ENCODE data around the gene PIK3AP1. TPM values are rescaled to one million over a fixed set of nuclear protein-coding genes. Genes with fewer than 3 reads are reported as not detected.

The PIK3AP1 gene
- total and polyA plus RNA-seq, 10 of the 15 experiments (the other 5 are each of a cell fraction or from before 2014, with no cell fraction given) = 26.2 to 306 (median 119) TPM

GRCh38 chr10:96684826-96685225 lies 35.5 kb downstream of the PIK3AP1 start:
- Histone ChIP-seq H3K27ac (ENCODE audit: control insufficient read depth, insufficient read depth) (no peak overlapping the region), H2AFZ (ENCODE audit: control insufficient read depth, low read depth, low read length) (no peak overlapping the region), H3K79me2 (ENCODE audit: control insufficient read depth, insufficient read depth, low read length) (peaks cover 83% of the 10 kb centered on the region), H3K4me3 (no peak overlapping the region), H3K36me3 (ENCODE audit: control insufficient read depth in 2 of 2, insufficient read depth in 2 of 2, low read length in 1 of 2) (peaks cover 7 to 40% of the 10 kb centered on the region in 2 experiments; a peak in 3 of 4 replicates), H4K20me1 (ENCODE audit: control insufficient read depth, insufficient read depth) (peaks cover 6% of the 10 kb centered on the region), H3K9me3 (replicated peaks; ENCODE audit: control insufficient read depth, insufficient read depth, low read length) (peaks cover 3% of the 10 kb centered on the region; the same call in 2 of the 3 replicates), H3K4me1 (ENCODE audit: control insufficient read depth, insufficient read depth, low read length) (peaks cover 23% of the 10 kb centered on the region), H3K4me2 (ENCODE audit: control insufficient read depth, insufficient read depth) (no peak overlapping the region), H3K9ac (ENCODE audit: control insufficient read depth, insufficient read depth, low read length) (no peak overlapping the region), H3K27me3 (replicated peaks in 1 of 2; ENCODE audit: control insufficient read depth in 2 of 2, insufficient read depth in 2 of 2, low read length in 1 of 2) (no peaks in the 10 kb centered on the region)
- intact Hi-C loops (cut with micrococcal nuclease; ENCODE audit: unreplicated experiment) = no loop called here
- ChIA-PET RAD21 (ENCODE audit: unreplicated experiment) (no interaction called here), CTCF (interaction anchor here (1.3 to 1.9 kb wide), 2 partner anchors 10 to 41 kb away, joined by 4 read pairs; no protein-coding TSS in a partner anchor), SMC1A (ENCODE audit: uncharacterized antibody, unreplicated experiment) (interaction anchor here (1.3 to 2.7 kb wide), 4 partner anchors 10 to 33 kb away, joined by 3 to 14 read pairs (median 3); no protein-coding TSS in a partner anchor), POLR2A (interaction anchor here (0.6 to 1.4 kb wide), 3 partner anchors 9 to 35 kb away, joined by 3 to 5 read pairs (median 4); no protein-coding TSS in a partner anchor)
- TF ChIP-seq BCL11A (IDR thresholded peaks at IDR 0.05; ENCODE audit: low read depth, low read length) (no peak), ZNF622 (IDR thresholded peaks at IDR 0.05) (no peak), BMI1 (IDR thresholded peaks at IDR 0.05; ENCODE audit: borderline replicate concordance) (no peak), IRF4 (IDR thresholded peaks at IDR 0.05; ENCODE audit: low read depth, low read length) (no peak), ZNF384 (IDR thresholded peaks at IDR 0.05; ENCODE audit: borderline replicate concordance, low read depth, low read length) (no peak), YY1 (IDR thresholded peaks at IDR 0.05; ENCODE audit: low read depth, low read length) (no peak), RUNX3 (IDR thresholded peaks at IDR 0.05; ENCODE audit: low read length) (no peak)
- ATAC-seq (no peak), FAIRE-seq (no peak), DNase-seq (ENCODE audit: low read depth, low spot score) (no peak)
- BruUV-seq (replicated peaks) = no TSS peak
- in situ Hi-C loops (cut with MboI) = no loop called here
- 84% methylated on average over 4 of the region's 4 CpGs for WGBS (ENCODE audit: insufficient coverage, insufficient replicate concordance, low lambda C conversion rate, missing lambda C conversion rate)

GRCh38 chr10:96683710-96684109 lies 36.6 kb downstream of the PIK3AP1 start:
- H3K27me3 ChIP-seq (replicated peaks in 1 of 2; ENCODE audit: control insufficient read depth in 2 of 2, insufficient read depth in 2 of 2, low read length in 1 of 2) = no peaks in the 10 kb centered on the region
- CTCF ChIA-PET = interaction anchor here (1.3 to 1.8 kb wide), 2 partner anchors 11 to 43 kb away, joined by 4 read pairs; no protein-coding TSS in a partner anchor
- peaks cover 7 to 38% of the 10 kb centered on the region in 2 experiments; a peak in 3 of 4 replicates for H3K36me3 ChIP-seq (ENCODE audit: control insufficient read depth in 2 of 2, insufficient read depth in 2 of 2, low read length in 1 of 2)
- peaks cover 33% of the 10 kb centered on the region for H3K4me1 ChIP-seq (ENCODE audit: control insufficient read depth, insufficient read depth, low read length)
- H3K27ac ChIP-seq (ENCODE audit: control insufficient read depth, insufficient read depth) = no peak overlapping the region
- intact Hi-C loops (cut with micrococcal nuclease; ENCODE audit: unreplicated experiment) = no loop called here
- no peak overlapping the region for H2AFZ ChIP-seq (ENCODE audit: control insufficient read depth, low read depth, low read length)
- DNase-seq (ENCODE audit: low read depth, low spot score) = no peak
- SMC1A ChIA-PET (ENCODE audit: uncharacterized antibody, unreplicated experiment) = interaction anchor here (1.5 to 3.6 kb wide), 3 partner anchors 9 to 32 kb away, joined by 3 to 23 read pairs (median 5); no protein-coding TSS in a partner anchor
- in situ Hi-C loops (cut with MboI) = no loop called here
- RAD21 ChIA-PET (ENCODE audit: unreplicated experiment) = no interaction called here
- no TSS peak for BruUV-seq (replicated peaks)
- no peak overlapping the region for H3K4me2 ChIP-seq (ENCODE audit: control insufficient read depth, insufficient read depth)
- POLR2A ChIA-PET = interaction anchor here (0.6 to 1.4 kb wide), 2 partner anchors 34 to 349 kb away, joined by 5 read pairs; no protein-coding TSS in a partner anchor
- H3K9me3 ChIP-seq (replicated peaks; ENCODE audit: control insufficient read depth, insufficient read depth, low read length) = peaks cover 3% of the 10 kb centered on the region; the same call in 2 of the 3 replicates
- TF ChIP-seq EED (IDR thresholded peaks at IDR 0.05; ENCODE audit: low read depth) (no peak), NFYA (IDR thresholded peaks at IDR 0.05; ENCODE audit: borderline replicate concordance, low read depth, low read length) (no peak), TCF3 (IDR thresholded peaks at IDR 0.05; ENCODE audit: borderline replicate concordance, insufficient read depth, low read depth, low read length) (no peak), ZBTB11 (CRISPR knock-in tag; IDR thresholded peaks at IDR 0.05) (no peak), IKZF1 (conservative IDR thresholded peaks at IDR 0.05) (no peak)
- H4K20me1 ChIP-seq (ENCODE audit: control insufficient read depth, insufficient read depth) = peaks cover 6% of the 10 kb centered on the region
- no peak overlapping the region for H3K4me3 ChIP-seq
- no peak for FAIRE-seq
- no peak overlapping the region for H3K9ac ChIP-seq (ENCODE audit: control insufficient read depth, insufficient read depth, low read length)
- ATAC-seq = no peak
- H3K79me2 ChIP-seq (ENCODE audit: control insufficient read depth, insufficient read depth, low read length) = peaks cover 85% of the 10 kb centered on the region
- 66% methylated on average over 2 of the region's 2 CpGs for WGBS (ENCODE audit: insufficient coverage, insufficient replicate concordance, low lambda C conversion rate, missing lambda C conversion rate)

Measured in GM12878 (cell line).